NK-92 treated with Interleukin-12 subunit alpha and Interleukin-12 subunit beta, amount 100 ng/mL, for 24 hours (cell line): ENCODE data around the gene STXBP3.
A peak's percentile ranks its signal among the peaks of the same experiment; 100 is the strongest.
"Not testable (repeated sequence)": the region's sequence is repeated elsewhere in the genome, so short reads cannot be mapped to it uniquely, and the experiment has no call there.

Source experiments
- DNase-seq: peaks from one replicate; lab custom pipeline; 2025; lab: John Stamatoyannopoulos, UW

STXBP3 gene

DNA sequence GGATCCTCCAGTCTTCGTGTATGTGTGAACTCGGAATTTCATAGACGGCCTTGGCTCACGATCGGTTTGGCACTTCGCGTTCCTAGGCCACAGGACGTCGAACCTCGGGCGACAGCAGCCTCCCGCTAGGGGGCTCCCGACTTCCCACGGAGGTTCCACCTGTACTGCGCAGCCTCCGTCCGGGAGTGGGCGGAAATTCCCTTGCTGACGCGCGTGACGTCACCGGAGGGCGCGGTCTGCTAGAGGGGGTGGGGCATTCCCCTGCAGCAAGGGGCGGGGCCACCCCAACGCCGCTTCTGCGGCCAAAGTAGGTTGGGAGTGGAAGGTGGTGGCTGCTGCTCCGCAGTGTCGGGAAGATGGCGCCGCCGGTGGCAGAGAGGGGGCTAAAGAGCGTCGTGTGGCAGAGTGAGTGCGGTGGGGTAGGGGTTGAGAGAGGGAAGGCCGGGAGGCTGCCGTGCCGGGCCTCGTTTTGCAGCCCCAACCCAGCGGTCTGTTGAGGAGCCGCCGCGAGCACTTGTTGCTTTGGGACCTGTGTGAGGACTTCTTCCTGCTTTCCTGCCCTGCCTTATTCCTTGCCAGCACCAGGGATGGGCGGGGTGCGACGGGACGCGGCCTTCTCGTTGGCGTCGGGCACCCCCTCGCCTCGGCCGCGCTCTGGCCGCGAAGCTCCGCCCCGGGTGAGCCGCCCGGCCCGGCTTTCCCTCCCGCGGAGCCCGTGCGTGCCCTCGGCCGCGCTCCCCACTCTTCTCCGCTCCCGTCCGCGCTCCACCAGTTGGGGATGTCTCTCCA lies at the start of gene STXBP3:
TSS of gene STXBP3 (plus strand) at position 293 of the 789 bp plus-strand sequence. CDS start at position 357, 64 bp downstream.
- DNase-seq, result peak; percentile 98

- DNase-seq, result no peak
These were observed 46.8 kb upstream of the STXBP3 start for GRCh38 chr1:108699375-108700332.

DNA sequence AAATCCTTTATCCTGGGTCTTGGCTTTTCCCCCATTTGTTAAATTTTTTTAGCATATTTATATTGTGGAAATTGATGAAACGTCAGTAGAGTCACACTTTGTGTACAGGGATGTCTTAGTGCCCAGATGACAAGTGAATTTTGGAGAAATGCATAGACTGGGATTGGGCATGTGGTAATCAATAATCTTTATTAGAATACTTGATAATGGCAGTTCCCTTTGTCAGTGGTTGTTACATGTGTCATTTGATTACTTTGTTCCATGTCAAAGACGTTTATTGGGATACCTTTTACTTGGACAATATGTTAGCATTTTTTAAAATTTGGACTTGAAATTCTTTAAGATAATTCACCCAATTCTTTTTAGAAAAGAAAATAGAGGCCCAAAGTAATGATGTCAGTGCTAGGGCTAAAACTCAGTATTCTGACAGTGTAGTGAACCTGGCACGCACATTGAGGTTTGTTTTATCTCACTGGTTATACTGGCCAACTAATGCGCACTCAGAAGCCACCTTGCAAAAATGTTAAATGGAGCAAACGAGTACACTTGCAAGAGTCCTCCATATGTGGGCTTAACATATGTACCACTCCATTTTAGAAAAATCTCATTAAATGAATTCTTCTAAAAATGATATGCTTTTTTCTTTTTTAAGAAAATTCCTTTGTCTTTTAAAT lies 45.2 kb upstream of the STXBP3 start:
- no peak for DNase-seq

- DNase-seq, result not testable (repeated sequence)
These were observed 44.4 kb upstream of the STXBP3 start for GRCh38 chr1:108702109-108702508.

DNA sequence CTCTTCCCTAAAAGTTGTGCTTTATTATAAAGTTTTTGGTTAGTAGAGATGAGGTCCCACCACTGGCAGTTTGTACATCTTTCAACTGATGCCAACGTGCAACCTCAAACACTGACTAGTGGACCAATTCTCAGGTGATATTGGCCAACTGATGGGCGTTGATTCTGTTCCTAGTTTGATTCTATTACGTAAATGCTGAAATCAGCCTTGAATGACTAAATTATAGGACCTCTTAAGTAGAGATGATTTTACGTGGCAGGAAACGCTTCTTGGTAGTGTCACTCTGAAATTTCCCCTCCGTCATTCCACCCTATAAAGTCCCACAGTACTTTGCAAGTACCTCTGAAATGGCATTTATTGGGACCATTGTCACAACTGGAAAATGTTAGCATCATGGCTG lies 42.5 kb upstream of the STXBP3 start:
- DNase-seq, result no peak

GRCh38 chr1:108704496-108704895 lies 42.0 kb upstream of the STXBP3 start:
- no peak for DNase-seq

DNA sequence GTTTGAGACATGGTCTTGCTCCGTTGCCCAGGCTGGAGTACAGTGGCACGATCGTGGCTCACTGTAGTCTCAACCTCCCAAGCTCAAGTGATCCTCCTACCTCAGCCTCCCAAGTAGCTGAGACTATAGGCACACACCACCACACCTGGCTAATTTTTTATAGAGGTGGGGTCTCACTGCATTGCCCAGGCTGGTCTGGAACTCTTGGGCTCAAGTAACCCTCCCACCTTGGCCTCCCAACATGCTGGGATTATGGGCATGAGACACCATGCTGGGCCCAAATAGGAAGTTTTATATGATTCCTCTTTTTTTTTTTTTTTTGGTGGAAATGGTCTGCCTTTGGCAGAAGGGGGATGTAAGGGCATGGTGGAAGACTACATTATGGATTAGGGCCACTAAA lies 39.8 kb upstream of the STXBP3 start:
- DNase-seq, result no peak

DNA sequence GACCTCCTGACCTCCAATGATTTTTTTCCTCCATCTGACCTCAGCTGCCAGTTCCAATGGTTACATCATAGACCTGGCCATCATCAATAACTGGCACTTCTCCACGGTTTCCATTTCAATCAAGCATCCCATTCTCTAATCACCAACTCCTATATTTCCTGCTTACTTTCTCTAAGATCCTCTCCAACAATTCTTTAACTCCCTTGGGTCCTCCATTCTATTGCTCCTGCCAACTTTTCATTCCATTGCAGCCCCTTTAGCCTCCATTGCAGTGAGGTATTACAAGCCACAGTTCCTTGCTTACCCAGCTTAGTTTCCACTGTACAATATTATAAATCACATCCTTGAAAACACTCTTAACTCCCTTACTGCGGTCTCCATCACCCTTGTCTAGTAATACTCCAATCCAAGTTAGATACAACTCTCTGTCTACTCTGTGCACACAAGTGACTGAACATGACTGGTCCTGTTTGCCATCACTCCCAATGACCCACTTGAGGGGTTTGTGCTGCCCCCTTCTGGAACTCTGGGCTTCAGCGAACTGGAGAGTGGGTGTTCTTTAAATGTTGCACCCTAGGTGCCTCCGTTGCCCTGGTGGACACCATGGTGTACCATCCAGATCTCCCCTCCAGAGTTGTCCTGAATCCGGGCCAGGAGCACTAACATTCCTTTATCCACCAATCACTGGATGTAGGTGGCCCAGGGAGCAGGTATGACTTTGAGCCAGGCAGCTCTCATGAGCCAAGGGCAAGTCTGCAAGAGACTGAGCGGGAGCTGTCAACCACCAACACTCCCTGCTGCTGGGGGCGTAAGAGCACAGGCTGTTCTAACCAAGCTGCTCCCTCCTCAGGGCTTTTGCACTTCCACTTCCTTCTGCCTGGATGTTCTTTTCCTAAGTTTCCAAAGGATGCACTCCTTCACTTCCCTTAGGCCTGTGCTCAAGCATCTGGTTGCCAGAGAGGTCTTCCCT lies 37.5 kb upstream of the STXBP3 start:
- DNase-seq, result no peak

- DNase-seq, result no peak
These were observed 33.8 kb upstream of the STXBP3 start, which contains the start of gene FNDC7 for GRCh38 chr1:108712606-108713150. FNDC7 (plus strand) TSS chr1:108712908; CDS start chr1:108712934, 26 bp downstream.

- no peak for DNase-seq
These were observed 30.5 kb upstream of the STXBP3 start for GRCh38 chr1:108715932-108716331.

DNA sequence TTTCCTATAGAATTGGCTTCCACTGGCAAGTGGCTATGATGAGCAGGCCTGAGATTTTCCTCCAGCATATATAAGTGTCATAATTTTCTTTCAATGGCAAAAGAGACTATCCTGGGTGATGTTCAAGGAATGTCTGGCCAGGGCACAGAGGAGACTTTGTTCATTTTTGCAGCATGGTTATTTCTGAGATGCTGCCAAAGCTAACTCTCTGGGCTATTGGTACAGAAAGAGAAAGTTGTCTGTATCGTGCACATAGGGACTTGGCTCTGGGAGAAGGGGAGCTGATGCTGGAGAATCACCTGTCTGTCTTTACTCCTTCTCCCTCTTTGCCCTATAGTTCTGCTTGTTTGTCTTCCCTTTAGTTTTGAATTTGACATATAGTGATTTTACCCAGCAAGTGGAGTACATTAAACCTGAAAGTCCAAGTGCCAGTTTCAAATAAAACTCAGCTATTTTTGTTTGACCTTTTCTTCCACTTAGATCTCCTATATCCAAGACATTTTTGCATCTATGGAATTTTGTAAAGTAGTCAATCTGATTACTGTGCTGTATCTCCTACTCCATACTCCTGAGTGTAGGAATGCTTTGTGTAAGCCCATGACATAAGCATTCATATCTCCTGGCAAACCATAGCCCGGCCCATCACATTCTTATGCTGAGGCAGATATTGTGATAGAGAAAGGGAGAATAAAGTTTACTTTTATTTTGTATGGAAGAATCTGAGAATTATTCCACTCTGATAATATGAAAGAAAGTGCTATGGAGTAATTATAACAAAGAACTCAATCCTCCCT lies 29.8 kb upstream of the STXBP3 start:
- no peak for DNase-seq

DNA sequence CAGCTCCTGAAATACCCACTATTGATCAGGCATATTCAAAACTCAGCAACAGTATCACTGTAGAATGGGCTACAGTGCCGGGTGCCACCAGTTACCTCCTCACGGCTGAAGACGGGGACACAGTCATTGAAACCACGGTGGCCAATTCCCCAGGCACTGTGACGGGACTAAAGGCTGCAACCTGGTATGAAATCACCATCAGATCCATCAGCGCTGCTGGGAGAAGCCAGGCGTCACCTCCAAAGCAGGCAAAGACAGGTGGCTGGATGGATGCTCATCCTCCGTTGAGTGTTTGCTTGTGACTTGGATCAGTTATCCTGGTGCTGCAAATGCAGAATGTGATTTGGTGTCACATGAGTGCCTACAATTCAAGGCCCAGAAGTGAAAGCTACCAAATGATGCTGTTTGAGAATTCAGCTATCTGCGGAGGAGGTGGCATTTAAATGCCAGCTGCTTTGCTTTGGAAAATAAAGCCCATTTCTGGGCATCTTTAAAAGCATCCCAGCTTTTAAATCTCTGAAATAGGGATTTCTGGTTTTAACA lies 28.6 kb upstream of the STXBP3 start:
- DNase-seq, result no peak

DNA sequence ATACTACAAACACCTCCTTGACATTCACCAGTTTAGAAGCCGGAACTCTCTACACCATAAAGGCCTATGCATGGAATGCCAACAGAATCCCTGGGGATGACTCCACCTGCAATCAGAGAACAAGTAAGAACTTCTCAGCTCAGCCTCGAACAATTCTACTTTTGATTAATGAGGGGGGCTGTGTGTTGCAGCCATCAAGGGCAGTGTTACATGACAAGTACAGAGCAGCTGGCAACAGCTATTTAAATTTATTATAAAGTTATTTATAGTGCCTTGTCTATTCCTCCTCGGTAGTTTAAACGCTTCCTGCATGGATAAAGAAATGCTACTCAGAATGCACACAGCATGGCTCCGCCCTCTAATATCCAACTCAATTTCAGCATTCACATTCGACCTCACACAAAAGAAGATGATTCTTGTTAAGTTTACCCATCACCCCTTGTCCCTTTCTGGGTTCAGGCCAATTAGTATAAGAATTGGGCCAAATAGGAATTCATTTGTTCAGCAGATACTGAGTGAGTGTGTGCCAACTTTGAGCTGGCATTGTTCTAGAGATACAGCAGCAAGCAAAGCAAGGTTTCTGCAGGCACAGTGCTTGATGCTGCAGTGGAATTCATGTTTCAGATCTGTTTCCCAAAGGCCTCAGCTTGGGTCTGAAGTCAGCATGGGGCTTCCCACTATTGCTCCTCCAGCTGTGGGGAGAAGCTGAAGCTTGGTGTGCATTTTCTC lies 27.4 kb upstream of the STXBP3 start:
- no peak for DNase-seq

GRCh38 chr1:108719656-108720435 lies 26.6 kb upstream of the STXBP3 start:
- no peak for DNase-seq

GRCh38 chr1:108722292-108722691 lies 24.2 kb upstream of the STXBP3 start:
- no peak for DNase-seq

DNA sequence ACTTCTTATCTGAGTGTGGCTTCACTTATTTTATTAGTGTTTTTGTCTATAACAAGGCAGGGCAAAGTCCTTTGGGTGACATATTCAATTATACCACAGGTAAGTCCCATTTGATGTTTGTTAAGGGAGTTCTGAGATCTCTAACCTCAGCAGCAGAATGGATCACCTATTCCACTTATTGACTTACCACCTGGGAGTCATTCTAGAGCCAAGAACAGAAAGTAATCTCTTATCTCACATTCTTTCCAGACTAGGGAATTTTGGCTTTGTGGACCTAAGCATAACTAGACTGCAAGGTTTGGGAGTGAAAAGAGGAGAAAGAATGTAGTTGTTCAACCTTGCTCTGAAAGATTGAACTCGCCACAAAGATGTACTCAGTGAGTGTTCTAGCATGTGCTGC lies 20.6 kb upstream of the STXBP3 start:
- DNase-seq, result no peak

DNA sequence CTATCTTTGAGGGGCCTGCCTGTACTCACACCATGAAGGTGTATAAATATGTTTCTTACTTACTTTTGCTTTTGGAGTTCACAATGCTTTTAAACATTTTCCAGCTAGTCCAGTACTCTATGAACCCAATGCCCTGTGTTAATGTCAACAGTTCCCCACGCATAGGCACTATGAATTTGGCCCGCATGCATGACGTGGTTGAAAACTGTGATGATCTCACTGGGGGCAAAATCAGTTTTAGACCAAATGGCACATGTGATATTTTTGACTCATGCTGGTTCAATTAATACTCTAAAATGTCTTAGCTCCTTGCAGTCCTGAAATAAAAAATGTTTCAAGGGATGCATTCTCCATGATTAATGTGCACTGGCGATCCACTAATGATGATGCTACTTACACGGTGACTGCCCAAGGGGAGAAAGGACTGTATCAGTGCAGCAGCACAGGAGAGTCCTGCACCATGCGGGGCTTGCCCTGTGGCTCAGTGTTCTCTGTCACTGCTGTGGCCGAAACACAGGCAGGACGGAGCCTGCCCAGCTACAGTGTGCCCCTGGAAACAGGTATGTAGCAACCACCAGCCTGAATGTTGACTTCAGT lies 18.0 kb upstream of the STXBP3 start:
- no peak for DNase-seq

DNA sequence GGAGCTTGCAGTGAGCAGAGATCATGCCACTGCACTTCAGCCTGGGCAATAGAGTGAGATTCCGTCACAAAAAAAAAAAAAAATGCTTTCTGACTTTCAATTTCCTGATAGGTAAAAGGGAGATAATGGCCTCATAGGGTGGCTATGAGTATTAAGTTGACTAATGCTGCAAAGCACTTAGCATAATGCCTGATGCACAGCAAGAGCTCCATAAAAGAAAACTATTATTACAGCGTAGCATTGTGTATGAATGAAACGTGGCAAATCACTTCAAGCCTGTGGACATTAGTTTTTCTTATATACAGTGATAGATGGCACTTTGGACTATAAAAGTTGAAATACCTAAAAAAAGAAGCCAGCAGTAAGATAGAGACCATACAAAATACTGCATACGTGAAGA lies 17.0 kb upstream of the STXBP3 start:
- DNase-seq, result no peak
